HS-27A (cell line): ENCODE measurements around the gene SETBP1.

ENCODE experiments used
- DNase-seq: peaks from one replicate; pipeline ENCODE4 v3.0.0-alpha.2; 2012; ENCODE audit warnings: low read depth, missing footprints

Gene SETBP1

GRCh38 chr18:44938720-44939665, 258.3 kb downstream of the SETBP1 start:
- no peak for DNase-seq

GRCh38 chr18:44941516-44941915, 260.8 kb downstream of the SETBP1 start:
- no peak for DNase-seq

GRCh38 chr18:44942073-44942472, 261.4 kb downstream of the SETBP1 start:
- DNase-seq, result no peak

- no peak for DNase-seq
Measured at GRCh38 chr18:44943311-44943881, 262.7 kb downstream of the SETBP1 start.

GRCh38 chr18:44944461-44944860, 263.8 kb downstream of the SETBP1 start:
- DNase-seq, result no peak

- DNase-seq, result no peak
Measured at GRCh38 chr18:44945888-44946401, 265.3 kb downstream of the SETBP1 start.

GRCh38 chr18:44946529-44947113, 265.9 kb downstream of the SETBP1 start:
- DNase-seq, result no peak

GRCh38 chr18:44949967-44950366, 269.3 kb downstream of the SETBP1 start:
- DNase-seq, result no peak

GRCh38 chr18:44950685-44951195, 270.1 kb downstream of the SETBP1 start:
- DNase-seq, result no peak

GRCh38 chr18:44951748-44952147, 271.1 kb downstream of the SETBP1 start:
- no peak for DNase-seq

GRCh38 chr18:44954257-44954656, 273.6 kb downstream of the SETBP1 start:
- no peak for DNase-seq

- DNase-seq, result no peak
Measured at GRCh38 chr18:44955825-44956224, 275.1 kb downstream of the SETBP1 start.

GRCh38 chr18:44957025-44957424, 276.3 kb downstream of the SETBP1 start:
- no peak for DNase-seq

GRCh38 chr18:44957461-44957860, 276.8 kb downstream of the SETBP1 start:
- no peak for DNase-seq

- DNase-seq, result no peak
Measured at GRCh38 chr18:44958040-44958439, 277.4 kb downstream of the SETBP1 start.

- no peak for DNase-seq
Measured at GRCh38 chr18:44958455-44958854, 277.8 kb downstream of the SETBP1 start.

GRCh38 chr18:44959013-44959412, 278.3 kb downstream of the SETBP1 start:
- DNase-seq, result no peak

- no peak for DNase-seq
Measured at GRCh38 chr18:44960580-44960979, 279.9 kb downstream of the SETBP1 start.

GRCh38 chr18:44961288-44961995, 280.8 kb downstream of the SETBP1 start:
- no peak for DNase-seq

- DNase-seq, result no peak
Measured at GRCh38 chr18:44967599-44967998, 286.9 kb downstream of the SETBP1 start.

GRCh38 chr18:44968336-44968735, 287.6 kb downstream of the SETBP1 start:
- no peak for DNase-seq

- no peak for DNase-seq
Measured at GRCh38 chr18:44969214-44969795, 288.6 kb downstream of the SETBP1 start.
